Activated CD4-positive, CD25-positive, alpha-beta regulatory T cell treated with anti-CD3 and anti-CD28 coated beads, Interleukin-2, amount 50 U/mL, for 72 hours (primary cell): ENCODE results near the gene DGCR2.
"Not testable (repeated sequence)": the region's sequence is repeated elsewhere in the genome, so short reads cannot be mapped to it uniquely, and the experiment has no call there.

Source experiments
- DNase-seq: peaks from one replicate; pipeline ENCODE4 v3.0.0; 2021

DGCR2 gene

GRCh38 chr22:19122143-19122751 lies at the start of gene DGCR2:
TSS of gene DGCR2 (minus strand) at chr22:19122412. CDS start at chr22:19122206, 206 bp downstream.
- DNase-seq, result peak; percentile 94

GRCh38 chr22:19169947-19170318 lies 47.7 kb upstream of the DGCR2 start:
- no peak for DNase-seq

GRCh38 chr22:19169002-19169946 lies 47.1 kb upstream of the DGCR2 start:
- DNase-seq, result no peak

GRCh38 chr22:19168088-19168890 lies 46.1 kb upstream of the DGCR2 start:
- DNase-seq, result no peak

- DNase-seq, result no peak
These were observed 45.1 kb upstream of the DGCR2 start for GRCh38 chr22:19167106-19167869.

- no peak for DNase-seq
These were observed 44.2 kb upstream of the DGCR2 start for GRCh38 chr22:19166421-19166820.

GRCh38 chr22:19164425-19164824 lies 42.2 kb upstream of the DGCR2 start:
- no peak for DNase-seq

GRCh38 chr22:19158649-19159048 lies 36.4 kb upstream of the DGCR2 start:
- DNase-seq, result not testable (repeated sequence)

GRCh38 chr22:19156109-19156508 lies 33.9 kb upstream of the DGCR2 start:
- DNase-seq, result not testable (repeated sequence)

GRCh38 chr22:19152942-19153883 lies 31.0 kb upstream of the DGCR2 start:
- DNase-seq, result no peak

GRCh38 chr22:19151329-19152191 lies 29.3 kb upstream of the DGCR2 start:
- no peak for DNase-seq

GRCh38 chr22:19150482-19151328 lies 28.5 kb upstream of the DGCR2 start:
- DNase-seq, result no peak

- DNase-seq, result no peak
These were observed 27.8 kb upstream of the DGCR2 start, which contains the start of gene GSC2 for GRCh38 chr22:19149991-19150390. TSS of gene GSC2 (minus strand) at chr22:19150292. CDS start at chr22:19150283, 9 bp downstream.

- DNase-seq, result peak; percentile 53
These were observed 27.1 kb upstream of the DGCR2 start for GRCh38 chr22:19149047-19149883.

- DNase-seq, result no peak
These were observed 26.3 kb upstream of the DGCR2 start for GRCh38 chr22:19148417-19149046.

GRCh38 chr22:19147195-19147780 lies 25.1 kb upstream of the DGCR2 start:
- no peak for DNase-seq

- no peak for DNase-seq
These were observed 24.2 kb upstream of the DGCR2 start for GRCh38 chr22:19146215-19146968.
